Natural killer cell treated with Interleukin-12 subunit alpha and Interleukin-12 subunit beta and Interleukin-15 and Interleukin-18, amount 100 ng/mL, for 72 hours (primary cell): Measurements from ENCODE around the gene LIPT2. TPM values are rescaled to one million over a fixed set of nuclear protein-coding genes. Genes with fewer than 3 reads are reported as not detected.

Experiments used
- ATAC-seq, 2 donors: fragments of 150-1000 bp; cut with Tn5 transposase in 1 of 2; sonication (Bioruptor Pico), chemical (Tn5 transposase) in 1 of 2; 2 replicates each; pipeline ENCODE4 v1.10.0; 2021
- DNase-seq: peaks from one replicate; pipeline ENCODE4 v3.0.0; 2022; ENCODE audit warnings: low spot score
- H3K27ac Mint-ChIP-seq, 2 donors: 1 replicate in 1 of 2; 2 replicates in 1 of 2; pipeline ENCODE4 v1.8.0; 2022; ENCODE audit warnings: mixed read lengths in 2 of 2, mild to moderate bottlenecking in 1 of 2, moderate library complexity in 1 of 2
- H3K27me3 Mint-ChIP-seq, 2 donors: 1 replicate in 1 of 2; 2 replicates in 1 of 2; pipeline ENCODE4 v1.8.0; 2022; ENCODE audit warnings: mixed read lengths in 2 of 2
- H3K36me3 Mint-ChIP-seq: one replicate; pipeline ENCODE4 v1.8.0; 2022; ENCODE audit warnings: mixed read lengths
- H3K4me1 Mint-ChIP-seq, 2 donors: 1 replicate in 1 of 2; 2 replicates in 1 of 2; pipeline ENCODE4 v1.8.0; 2022; ENCODE audit warnings: low read depth in 2 of 2, mixed read lengths in 2 of 2, mild to moderate bottlenecking in 1 of 2
- H3K4me3 Mint-ChIP-seq: one replicate; pipeline ENCODE4 v1.8.0; 2022; ENCODE audit warnings: mixed read lengths
- H3K9me3 Mint-ChIP-seq: 2 replicates; pipeline ENCODE4 v1.8.0; 2022; ENCODE audit warnings: mixed read lengths
- total RNA-seq, 2 donors: library from RNA; stranded (reverse); gene quantifications; one replicate each; pipeline ENCODE4 v1.2.3, GENCODE V29; 2022

Gene LIPT2
- total RNA-seq, 2 donors from 2014 or later, result 1.8 to 3.4 TPM

DNA sequence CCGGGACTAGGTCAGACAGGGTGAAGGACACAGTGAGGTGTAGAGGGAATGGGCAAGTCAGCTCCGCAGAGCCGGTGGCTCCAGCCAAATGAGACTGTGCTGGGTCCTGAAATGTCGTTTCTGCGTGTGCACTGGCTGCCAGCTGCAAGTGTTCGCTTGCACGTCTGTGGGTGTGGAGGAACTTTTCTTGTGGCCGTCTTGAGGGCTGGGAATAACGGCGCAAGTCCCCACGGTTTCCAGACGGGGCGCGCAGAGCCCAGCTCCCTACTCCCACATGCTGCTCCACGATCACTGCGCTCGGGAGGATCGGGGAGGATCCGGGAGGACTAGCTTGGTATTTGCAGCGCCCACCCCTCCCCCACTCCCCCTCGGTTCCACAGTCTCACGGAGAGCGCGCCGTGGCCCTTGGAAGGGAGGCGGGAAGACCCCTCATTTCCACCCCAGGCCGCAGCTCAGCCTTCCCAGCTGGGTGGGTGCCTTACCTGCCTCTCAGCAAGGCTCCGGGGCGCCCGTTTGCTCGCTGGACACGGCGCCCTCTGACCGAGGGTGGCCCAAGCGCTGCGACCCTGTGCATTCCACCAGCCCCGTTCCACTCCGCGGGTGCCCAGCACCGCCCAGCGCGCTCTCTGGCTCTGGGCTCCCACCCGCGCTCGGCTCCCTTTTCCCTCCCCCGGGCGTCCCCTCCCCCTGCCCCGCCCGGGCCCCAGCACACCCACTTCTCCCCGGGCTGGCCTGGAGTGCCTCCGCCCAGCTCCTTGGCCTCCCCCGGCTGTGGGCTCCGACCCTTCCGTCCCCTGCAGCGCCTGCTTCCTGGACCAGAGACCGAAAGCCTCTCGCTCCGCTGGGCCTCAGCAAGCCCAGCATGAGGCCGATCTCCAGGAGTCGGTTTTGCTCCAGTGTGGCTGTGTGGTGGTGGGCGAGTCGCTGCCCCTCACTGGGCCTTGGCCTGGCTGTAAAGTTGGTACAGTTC, 26.3 kb downstream of the LIPT2 start, which contains the start of gene KCNE3:
Gene KCNE3 (minus strand): TSS at position 634 of the 970 bp plus-strand sequence. CDS start 9,986 bp downstream, outside the sequence.
- no peaks in the 10 kb centered on the region for H3K9me3 Mint-ChIP-seq
- peaks cover 0 to 2% of the 10 kb centered on the region in 2 donors for H3K4me1 Mint-ChIP-seq
- H3K4me3 Mint-ChIP-seq, result no peak within 1 kb of the TSS
- DNase-seq, result no peak
- peak in 1 of 2 donors; percentile 41 for ATAC-seq
- no peaks in the 10 kb centered on the region for H3K36me3 Mint-ChIP-seq
- peaks cover 38 to 54% of the 10 kb centered on the region in 2 donors for H3K27me3 Mint-ChIP-seq
- no peak within 1 kb of the TSS for H3K27ac Mint-ChIP-seq

DNA sequence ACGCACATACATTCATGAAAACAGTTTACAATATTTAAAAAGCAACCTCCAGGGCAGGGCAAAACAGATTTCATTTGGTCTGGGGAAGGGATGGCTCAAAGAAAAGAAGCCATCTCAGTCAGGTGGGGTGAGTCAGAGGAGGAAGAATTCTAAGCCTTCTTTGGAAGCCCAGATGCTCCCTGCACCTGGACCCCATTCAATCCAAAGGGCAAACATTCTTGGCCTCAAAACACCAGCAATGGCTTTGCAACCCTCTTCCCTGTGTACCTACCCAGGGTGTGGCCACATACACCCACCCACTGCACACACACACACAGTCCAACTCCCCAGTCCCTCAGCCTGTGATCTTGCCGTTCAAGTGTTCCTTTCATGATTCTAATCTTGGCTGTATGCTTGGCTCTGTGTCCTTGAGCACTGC, 28.2 kb downstream of the LIPT2 start:
- no peaks in the 10 kb centered on the region for H3K36me3 Mint-ChIP-seq
- H3K27ac Mint-ChIP-seq, result no peak overlapping the region
- peaks cover 0 to 2% of the 10 kb centered on the region in 2 donors for H3K4me1 Mint-ChIP-seq
- ATAC-seq, result no peak
- DNase-seq, result no peak
- no peak overlapping the region for H3K4me3 Mint-ChIP-seq
- H3K9me3 Mint-ChIP-seq, result no peaks in the 10 kb centered on the region
- H3K27me3 Mint-ChIP-seq, result peaks cover 33 to 42% of the 10 kb centered on the region in 2 donors

GRCh38 chr11:74464746-74465145, 28.8 kb downstream of the LIPT2 start:
- H3K27ac Mint-ChIP-seq, result no peak overlapping the region
- no peaks in the 10 kb centered on the region for H3K9me3 Mint-ChIP-seq
- peaks cover 33 to 42% of the 10 kb centered on the region in 2 donors for H3K27me3 Mint-ChIP-seq
- H3K36me3 Mint-ChIP-seq, result no peaks in the 10 kb centered on the region
- peaks cover 0 to 2% of the 10 kb centered on the region in 2 donors for H3K4me1 Mint-ChIP-seq
- ATAC-seq (no peak), DNase-seq (no peak)
- no peak overlapping the region for H3K4me3 Mint-ChIP-seq

DNA sequence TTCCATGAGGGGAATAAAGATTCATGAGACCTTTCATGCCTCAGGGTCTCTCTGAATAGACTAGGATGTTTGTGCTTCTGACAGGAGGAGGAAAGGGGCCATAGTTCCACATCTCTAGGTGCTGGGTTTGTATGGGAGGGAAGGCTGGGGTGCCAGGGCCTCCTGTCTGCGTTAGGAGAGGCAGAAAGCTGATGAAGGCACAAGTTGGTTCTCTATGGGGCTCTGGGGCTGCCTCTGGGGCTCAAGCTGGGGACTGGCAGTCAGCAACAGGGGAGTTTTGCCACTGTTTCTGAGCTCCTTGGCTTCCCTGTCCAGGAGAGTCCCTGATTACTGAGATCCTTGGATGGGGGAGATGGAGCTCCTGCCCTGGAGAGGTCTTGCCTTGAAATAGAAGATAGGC, 30.3 kb downstream of the LIPT2 start:
- DNase-seq (no peak), ATAC-seq (no peak)
- H3K27me3 Mint-ChIP-seq, result peaks cover 28 to 35% of the 10 kb centered on the region in 2 donors
- no peaks in the 10 kb centered on the region for H3K9me3 Mint-ChIP-seq
- H3K36me3 Mint-ChIP-seq, result no peaks in the 10 kb centered on the region
- no peaks in the 10 kb centered on the region for H3K4me1 Mint-ChIP-seq
- no peak overlapping the region for H3K27ac Mint-ChIP-seq
- H3K4me3 Mint-ChIP-seq, result no peak overlapping the region

- Mint-ChIP-seq H3K36me3 (no peaks in the 10 kb centered on the region), H3K9me3 (no peaks in the 10 kb centered on the region), H3K4me3 (no peak overlapping the region), H3K27me3 (peaks cover 24 to 29% of the 10 kb centered on the region in 2 donors), H3K4me1 (no peaks in the 10 kb centered on the region), H3K27ac (no peak overlapping the region)
- ATAC-seq, result no peak
- DNase-seq, result no peak
Measured at GRCh38 chr11:74462631-74463030, 30.9 kb downstream of the LIPT2 start.

- Mint-ChIP-seq H3K36me3 (no peaks in the 10 kb centered on the region), H3K27ac (no peak overlapping the region), H3K27me3 (peaks cover 23 to 28% of the 10 kb centered on the region in 2 donors), H3K4me1 (no peaks in the 10 kb centered on the region), H3K4me3 (no peak overlapping the region), H3K9me3 (no peaks in the 10 kb centered on the region)
- ATAC-seq (peak; percentile 54 to 62), DNase-seq (no peak)
Measured at GRCh38 chr11:74462009-74462408, 31.5 kb downstream of the LIPT2 start.

- peak in 1 of 2 donors; percentile 51 for ATAC-seq
- Mint-ChIP-seq H3K9me3 (no peaks in the 10 kb centered on the region), H3K27ac (no peak overlapping the region)
Measured at GRCh38 chr11:74460481-74461154, 32.9 kb downstream of the LIPT2 start.

GRCh38 chr11:74460065-74460464, 33.5 kb downstream of the LIPT2 start:
- Mint-ChIP-seq H3K27me3 (peaks cover 8 to 12% of the 10 kb centered on the region in 2 donors), H3K4me1 (no peaks in the 10 kb centered on the region), H3K9me3 (no peaks in the 10 kb centered on the region), H3K27ac (no peak overlapping the region), H3K4me3 (no peak overlapping the region), H3K36me3 (no peaks in the 10 kb centered on the region)
- DNase-seq (no peak), ATAC-seq (peak in 1 of 2 donors; percentile 59)

More at GRCh38 chr11:74460481-74461154, 32.9 kb downstream of the LIPT2 start:
- Mint-ChIP-seq H3K4me1 (no peaks in the 10 kb centered on the region), H3K27me3 (peaks cover 11 to 17% of the 10 kb centered on the region in 2 donors), H3K36me3 (no peaks in the 10 kb centered on the region), H3K4me3 (no peak overlapping the region)
- no peak for DNase-seq

DNA sequence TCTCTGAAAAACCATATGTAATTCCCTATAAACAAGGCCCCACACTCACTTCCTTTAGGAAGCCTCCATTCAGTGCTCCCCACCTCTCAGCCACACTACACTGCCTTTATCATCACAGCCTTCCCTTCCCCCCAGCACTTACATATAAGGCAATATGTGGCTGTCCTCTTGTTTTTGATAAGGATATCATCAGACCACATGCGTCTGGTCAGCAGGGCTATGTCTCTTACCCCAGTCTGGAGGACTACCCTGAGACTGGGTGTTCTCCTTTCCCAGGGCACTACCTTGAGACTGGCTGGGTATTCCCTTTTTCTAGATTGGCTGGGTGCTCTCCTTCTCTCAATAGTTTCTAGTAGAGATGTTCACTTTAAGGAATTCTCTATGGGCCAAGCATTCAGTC, 33.9 kb downstream of the LIPT2 start:
- Mint-ChIP-seq H3K36me3 (no peaks in the 10 kb centered on the region), H3K27ac (no peak overlapping the region), H3K27me3 (peaks cover 5 to 7% of the 10 kb centered on the region in 2 donors), H3K4me1 (no peaks in the 10 kb centered on the region), H3K4me3 (no peak overlapping the region), H3K9me3 (no peaks in the 10 kb centered on the region)
- ATAC-seq (peak in 1 of 2 donors; percentile 57), DNase-seq (no peak)

- Mint-ChIP-seq H3K36me3 (no peaks in the 10 kb centered on the region), H3K27ac (no peak overlapping the region), H3K9me3 (no peaks in the 10 kb centered on the region), H3K4me3 (no peak overlapping the region), H3K27me3 (peaks cover 7% of the 10 kb centered on the region in 2 donors), H3K4me1 (peaks cover 3 to 5% of the 10 kb centered on the region in 2 donors)
- DNase-seq (no peak), ATAC-seq (no peak)
Measured at GRCh38 chr11:74457356-74457755, 36.2 kb downstream of the LIPT2 start.

- no peak for DNase-seq
- Mint-ChIP-seq H3K9me3 (no peaks in the 10 kb centered on the region), H3K4me1 (peaks cover 5 to 6% of the 10 kb centered on the region in 2 donors), H3K27ac (no peak overlapping the region), H3K36me3 (no peaks in the 10 kb centered on the region), H3K4me3 (no peak overlapping the region), H3K27me3 (peaks cover 7 to 9% of the 10 kb centered on the region in 2 donors)
- peak; percentile 45 to 77 for ATAC-seq
Measured at GRCh38 chr11:74453373-74453975, 40.0 kb downstream of the LIPT2 start.

GRCh38 chr11:74452366-74452765, 41.2 kb downstream of the LIPT2 start:
- no peak overlapping the region for H3K4me3 Mint-ChIP-seq
- H3K27me3 Mint-ChIP-seq, result peaks cover 7 to 9% of the 10 kb centered on the region in 2 donors
- DNase-seq, result no peak
- ATAC-seq, result no peak
- no peaks in the 10 kb centered on the region for H3K9me3 Mint-ChIP-seq
- H3K27ac Mint-ChIP-seq, result no peak overlapping the region
- H3K4me1 Mint-ChIP-seq, result peaks cover 5 to 6% of the 10 kb centered on the region in 2 donors
- H3K36me3 Mint-ChIP-seq, result no peaks in the 10 kb centered on the region

DNA sequence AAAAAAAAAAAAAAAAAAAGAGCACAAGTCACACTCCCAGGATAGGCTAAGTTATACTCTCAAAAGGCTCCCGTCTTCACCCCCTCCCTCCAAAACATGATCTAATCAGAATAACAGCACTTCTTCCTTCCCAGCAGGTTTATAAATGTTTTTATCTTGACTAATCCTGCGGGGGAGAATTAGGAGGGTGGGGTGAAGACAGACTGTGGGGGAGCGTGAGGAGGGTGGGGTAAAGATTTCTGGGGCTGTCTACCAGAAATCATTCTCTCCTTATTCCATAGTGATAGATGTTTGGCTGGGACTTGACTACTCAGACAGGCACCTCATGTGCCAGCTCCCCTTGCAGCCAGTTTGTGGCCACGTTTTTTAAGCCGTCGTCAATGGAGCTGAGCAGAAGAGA, 43.2 kb downstream of the LIPT2 start:
- H3K27me3 Mint-ChIP-seq, result peaks cover 7 to 9% of the 10 kb centered on the region in 2 donors
- no peak overlapping the region for H3K27ac Mint-ChIP-seq
- H3K4me3 Mint-ChIP-seq, result no peak overlapping the region
- H3K9me3 Mint-ChIP-seq, result no peaks in the 10 kb centered on the region
- H3K4me1 Mint-ChIP-seq, result peaks cover 5 to 6% of the 10 kb centered on the region in 2 donors
- DNase-seq (no peak), ATAC-seq (no peak)
- H3K36me3 Mint-ChIP-seq, result no peaks in the 10 kb centered on the region
